ENCODE results near the gene KRT6B. TPM values are rescaled to one million over a fixed set of nuclear protein-coding genes. Genes with fewer than 3 reads are reported as not detected.
"Not testable (repeated sequence)": the region's sequence is repeated elsewhere in the genome, so short reads cannot be mapped to it uniquely, and the experiment has no call there.

Gene KRT6B
- total RNA-seq, 1 donor = not detected

DNA sequence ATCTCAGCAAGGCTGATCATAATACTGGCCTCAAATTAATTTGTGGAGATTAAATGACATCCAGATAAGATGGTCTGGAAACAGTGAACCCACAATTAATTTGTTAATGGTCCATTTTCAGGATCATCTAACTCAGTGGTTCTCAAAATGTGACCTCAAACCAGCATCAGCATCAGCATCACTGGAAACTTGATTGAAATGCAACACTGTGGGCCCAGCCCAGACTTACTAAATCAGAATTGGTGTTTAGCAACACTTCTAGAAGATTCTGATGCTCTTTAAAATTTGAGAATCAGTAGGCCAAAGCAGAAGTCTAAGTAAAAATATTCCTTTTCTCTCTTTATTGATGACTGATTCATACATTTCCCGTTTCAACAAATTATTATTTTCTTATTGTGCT lies 35.2 kb downstream of the KRT6B start:
- Histone ChIP-seq H3K4me1 (ENCODE audit: insufficient read depth, low read length) (no peaks in the 10 kb centered on the region), H3K9me3 (ENCODE audit: low read depth, low read length) (no peaks in the 10 kb centered on the region), H3K27me3 (ENCODE audit: insufficient read depth, low read length) (no peaks in the 10 kb centered on the region), H3K4me3 (ENCODE audit: low read length) (no peak overlapping the region)

GRCh38 chr12:52415870-52416750 lies 35.8 kb downstream of the KRT6B start:
- H3K4me3 ChIP-seq (ENCODE audit: low read length) = no peak overlapping the region
- no peaks in the 10 kb centered on the region for H3K27me3 ChIP-seq (ENCODE audit: insufficient read depth, low read length)
- H3K9me3 ChIP-seq (ENCODE audit: low read depth, low read length) = no peaks in the 10 kb centered on the region
- no peaks in the 10 kb centered on the region for H3K4me1 ChIP-seq (ENCODE audit: insufficient read depth, low read length)

GRCh38 chr12:52414936-52415335 lies 37.0 kb downstream of the KRT6B start:
- no peaks in the 10 kb centered on the region for H3K27me3 ChIP-seq (ENCODE audit: insufficient read depth, low read length)
- H3K9me3 ChIP-seq (ENCODE audit: low read depth, low read length) = no peaks in the 10 kb centered on the region
- no peak overlapping the region for H3K4me3 ChIP-seq (ENCODE audit: low read length)
- H3K4me1 ChIP-seq (ENCODE audit: insufficient read depth, low read length) = no peaks in the 10 kb centered on the region

- Histone ChIP-seq H3K27me3 (ENCODE audit: insufficient read depth, low read length) (no peaks in the 10 kb centered on the region), H3K4me1 (ENCODE audit: insufficient read depth, low read length) (no peaks in the 10 kb centered on the region), H3K4me3 (ENCODE audit: low read length) (no peak overlapping the region), H3K9me3 (ENCODE audit: low read depth, low read length) (no peaks in the 10 kb centered on the region)
These were observed 38.1 kb downstream of the KRT6B start for GRCh38 chr12:52413782-52414345.

GRCh38 chr12:52413202-52413601 lies 38.7 kb downstream of the KRT6B start:
- no peak overlapping the region for H3K4me3 ChIP-seq (ENCODE audit: low read length)
- no peaks in the 10 kb centered on the region for H3K27me3 ChIP-seq (ENCODE audit: insufficient read depth, low read length)

DNA sequence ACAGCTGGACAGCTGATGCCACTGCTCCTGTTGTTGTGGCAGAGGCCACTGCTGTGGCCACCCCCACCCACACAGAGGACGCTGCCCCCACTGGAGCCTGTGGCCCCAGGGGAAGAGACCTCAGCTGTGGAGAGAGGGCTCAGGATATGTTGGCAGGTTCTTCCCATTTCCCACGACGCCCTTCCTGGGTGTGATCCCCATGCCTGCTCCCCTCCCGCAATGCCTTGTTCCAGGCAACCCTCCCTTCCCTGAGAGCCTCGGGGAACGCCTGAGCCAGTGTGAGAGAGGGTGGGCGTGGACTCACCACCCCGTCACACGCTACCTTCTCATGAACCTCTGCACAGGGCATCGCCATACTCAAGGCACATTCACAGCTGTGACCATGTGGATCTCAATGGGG lies 40.1 kb downstream of the KRT6B start:
- H3K4me3 ChIP-seq (ENCODE audit: low read length) = no peak overlapping the region
- no peaks in the 10 kb centered on the region for H3K9me3 ChIP-seq (ENCODE audit: low read depth, low read length)
- H3K4me1 ChIP-seq (ENCODE audit: insufficient read depth, low read length) = no peaks in the 10 kb centered on the region
- H3K27me3 ChIP-seq (ENCODE audit: insufficient read depth, low read length) = no peaks in the 10 kb centered on the region

More at GRCh38 chr12:52413202-52413601, 38.7 kb downstream of the KRT6B start:
- no peaks in the 10 kb centered on the region for H3K4me1 ChIP-seq (ENCODE audit: insufficient read depth, low read length)
- H3K9me3 ChIP-seq (ENCODE audit: low read depth, low read length) = no peaks in the 10 kb centered on the region

- H3K4me3 ChIP-seq (ENCODE audit: low read length); H3K4me1 ChIP-seq (ENCODE audit: insufficient read depth, low read length); H3K27me3 ChIP-seq (ENCODE audit: insufficient read depth, low read length); H3K9me3 ChIP-seq (ENCODE audit: low read depth, low read length): not testable (repeated sequence)
These were observed 41.2 kb downstream of the KRT6B start for GRCh38 chr12:52410589-52411248.

DNA sequence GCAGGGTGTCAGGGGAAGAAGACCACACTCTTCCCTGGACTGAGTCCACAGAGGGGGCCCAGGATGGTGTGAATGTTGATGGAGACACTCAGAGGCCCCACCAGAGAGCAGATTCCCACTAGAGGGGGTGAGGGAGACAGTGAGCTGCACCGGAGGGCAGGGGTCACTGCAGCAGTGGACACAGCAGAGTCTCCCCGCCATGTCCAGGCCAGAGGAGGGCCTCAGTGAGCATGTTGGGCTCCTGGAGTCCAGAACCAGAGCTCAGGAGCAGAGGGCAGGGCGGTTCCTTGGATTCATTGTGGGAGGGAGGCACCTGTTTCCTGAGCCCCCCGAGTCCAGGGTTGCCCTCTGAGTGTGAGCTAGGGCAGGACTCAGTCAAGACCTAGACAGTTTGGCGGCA lies 44.0 kb downstream of the KRT6B start:
- Histone ChIP-seq H3K4me1 (ENCODE audit: insufficient read depth, low read length) (no peaks in the 10 kb centered on the region), H3K27me3 (ENCODE audit: insufficient read depth, low read length) (no peaks in the 10 kb centered on the region), H3K4me3 (ENCODE audit: low read length) (no peak overlapping the region), H3K9me3 (ENCODE audit: low read depth, low read length) (no peaks in the 10 kb centered on the region)

- no peaks in the 10 kb centered on the region for H3K4me1 ChIP-seq (ENCODE audit: insufficient read depth, low read length)
- H3K9me3 ChIP-seq (ENCODE audit: low read depth, low read length) = no peaks in the 10 kb centered on the region
- H3K4me3 ChIP-seq (ENCODE audit: low read length) = no peak within 1 kb of the TSS
- H3K27me3 ChIP-seq (ENCODE audit: insufficient read depth, low read length) = no peaks in the 10 kb centered on the region
These were observed 46.0 kb downstream of the KRT6B start, which contains the start of gene KRT82 for GRCh38 chr12:52405922-52406385. Gene KRT82 (minus strand): TSS chr12:52406335. CDS start chr12:52406277, 58 bp downstream.

DNA sequence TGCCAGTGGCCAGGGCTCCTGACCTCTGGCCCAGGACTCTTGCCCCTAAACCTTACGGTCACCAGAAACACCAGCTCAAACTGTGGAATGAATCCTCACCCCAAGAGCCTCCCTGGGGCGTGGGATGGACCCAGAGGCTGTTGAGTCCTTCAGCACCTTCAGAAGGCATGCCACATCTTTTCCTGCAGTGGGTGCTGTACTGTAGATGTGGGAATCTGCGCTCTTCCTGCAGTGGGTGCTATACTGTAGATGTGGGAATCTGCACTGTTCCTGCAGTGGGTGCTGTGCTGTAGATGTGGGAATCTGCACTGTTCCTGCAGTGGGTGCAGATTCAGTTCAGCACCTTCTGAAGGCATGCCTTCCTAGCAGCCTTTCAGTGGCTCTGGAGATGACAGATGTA lies 47.0 kb downstream of the KRT6B start:
- H3K27me3 ChIP-seq (ENCODE audit: insufficient read depth, low read length) = no peaks in the 10 kb centered on the region
- H3K4me1 ChIP-seq (ENCODE audit: insufficient read depth, low read length) = no peaks in the 10 kb centered on the region
- H3K4me3 ChIP-seq (ENCODE audit: low read length) = no peak overlapping the region
- H3K9me3 ChIP-seq (ENCODE audit: low read depth, low read length) = no peaks in the 10 kb centered on the region

GRCh38 chr12:52403561-52403960 lies 48.4 kb downstream of the KRT6B start:
- Histone ChIP-seq H3K4me1 (ENCODE audit: insufficient read depth, low read length) (no peaks in the 10 kb centered on the region), H3K4me3 (ENCODE audit: low read length) (no peak overlapping the region), H3K9me3 (ENCODE audit: low read depth, low read length) (no peaks in the 10 kb centered on the region), H3K27me3 (ENCODE audit: insufficient read depth, low read length) (no peaks in the 10 kb centered on the region)

DNA sequence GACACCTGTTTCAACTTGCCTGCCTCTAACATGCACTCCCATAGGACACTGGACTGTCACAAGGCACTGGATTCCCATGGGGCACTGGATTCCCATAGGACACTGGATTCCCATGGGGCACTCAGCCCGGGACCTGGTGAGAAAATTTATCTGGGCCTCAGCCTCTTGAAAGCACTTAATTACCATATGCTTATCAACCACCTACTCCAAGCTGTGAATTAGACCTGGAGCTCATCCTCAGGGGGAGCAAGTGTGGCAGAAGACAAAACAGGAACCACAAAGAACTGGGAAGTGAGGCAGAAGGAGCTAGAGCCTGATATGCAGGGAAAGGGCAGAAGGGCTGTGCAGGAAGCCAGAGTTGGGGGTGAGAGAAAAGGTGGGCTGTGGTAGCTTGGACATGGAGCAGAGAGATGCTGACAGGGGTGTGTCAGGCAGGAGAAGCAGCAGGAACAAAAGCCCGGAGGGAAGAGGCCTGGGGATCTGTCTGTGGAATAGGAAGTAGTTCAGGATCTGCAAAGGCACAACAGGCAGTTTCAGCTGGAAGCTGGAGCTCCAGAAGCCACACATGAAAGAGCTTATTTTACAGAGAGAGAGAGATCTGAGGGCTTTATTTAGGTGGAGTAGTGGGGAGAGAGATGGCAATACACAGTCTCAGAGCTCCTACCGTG lies 48.9 kb downstream of the KRT6B start:
- no peaks in the 10 kb centered on the region for H3K4me1 ChIP-seq (ENCODE audit: insufficient read depth, low read length)
- no peaks in the 10 kb centered on the region for H3K27me3 ChIP-seq (ENCODE audit: insufficient read depth, low read length)
- H3K4me3 ChIP-seq (ENCODE audit: low read length) = no peak overlapping the region
- no peaks in the 10 kb centered on the region for H3K9me3 ChIP-seq (ENCODE audit: low read depth, low read length)

DNA sequence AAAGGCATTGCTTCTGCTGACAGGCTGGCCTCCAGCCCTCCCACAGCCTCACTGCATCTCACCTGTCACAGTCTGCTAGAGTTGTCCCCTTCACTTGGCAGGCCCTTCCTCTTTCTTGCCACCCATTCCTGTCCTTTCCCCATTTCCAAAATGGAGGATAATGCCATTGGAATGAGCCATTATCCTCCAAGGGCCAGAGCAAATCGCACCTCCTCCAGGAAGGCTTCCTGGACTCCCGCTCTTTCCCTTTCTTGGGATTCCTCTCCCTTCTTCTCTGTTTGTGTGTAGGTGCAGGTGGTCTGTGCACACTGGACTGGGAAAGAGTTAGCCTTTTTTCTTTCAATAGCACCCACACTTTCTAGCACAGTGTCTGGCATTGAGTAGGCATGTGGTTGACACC lies 49.6 kb downstream of the KRT6B start:
- Histone ChIP-seq H3K4me1 (ENCODE audit: insufficient read depth, low read length) (no peaks in the 10 kb centered on the region), H3K27me3 (ENCODE audit: insufficient read depth, low read length) (no peaks in the 10 kb centered on the region), H3K4me3 (ENCODE audit: low read length) (no peak overlapping the region), H3K9me3 (ENCODE audit: low read depth, low read length) (no peaks in the 10 kb centered on the region)

DNA sequence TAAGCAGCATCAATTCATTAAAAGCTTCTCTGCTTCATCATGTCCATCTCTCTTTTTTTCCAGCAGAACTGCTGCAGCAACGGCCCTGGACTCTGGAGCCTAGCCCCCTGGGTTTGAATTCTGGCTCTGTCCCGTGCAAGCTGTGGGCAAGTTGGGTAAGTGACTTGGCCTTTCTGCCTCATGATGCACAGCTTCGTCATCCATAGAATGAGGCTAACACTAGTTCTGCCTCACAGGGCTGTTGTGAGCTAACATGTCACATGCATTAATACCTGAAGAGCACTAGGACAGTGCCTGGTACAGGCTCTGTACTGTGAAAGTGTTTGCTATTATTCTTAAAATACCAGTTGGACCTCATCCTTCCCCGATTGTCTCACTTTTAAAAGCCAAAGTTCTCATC lies 50.0 kb downstream of the KRT6B start:
- H3K4me1 ChIP-seq (ENCODE audit: insufficient read depth, low read length) = no peaks in the 10 kb centered on the region
- no peaks in the 10 kb centered on the region for H3K9me3 ChIP-seq (ENCODE audit: low read depth, low read length)
- no peaks in the 10 kb centered on the region for H3K27me3 ChIP-seq (ENCODE audit: insufficient read depth, low read length)
- no peak overlapping the region for H3K4me3 ChIP-seq (ENCODE audit: low read length)

DNA sequence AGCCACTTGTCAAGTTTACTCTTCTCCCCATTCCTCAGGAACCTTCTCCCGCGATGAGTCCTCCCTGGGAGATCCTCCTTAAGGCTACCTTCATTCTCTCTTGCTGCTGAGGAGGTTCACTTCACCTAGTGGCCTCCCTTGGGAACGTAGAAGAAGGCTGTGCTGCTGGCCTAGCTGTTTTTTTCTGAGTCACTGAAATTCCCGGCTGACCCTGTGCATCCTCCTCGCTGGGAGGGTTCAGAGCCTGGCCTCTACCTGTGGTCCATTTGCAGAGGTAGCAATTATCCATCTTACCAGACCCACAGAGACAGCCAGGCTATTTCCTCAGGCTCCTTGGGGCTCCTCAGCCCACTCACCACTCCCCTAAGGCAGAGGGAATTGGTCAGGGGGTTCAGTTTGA lies 50.4 kb downstream of the KRT6B start:
- Histone ChIP-seq H3K27me3 (ENCODE audit: insufficient read depth, low read length) (no peaks in the 10 kb centered on the region), H3K4me3 (ENCODE audit: low read length) (no peak overlapping the region), H3K9me3 (ENCODE audit: low read depth, low read length) (no peaks in the 10 kb centered on the region), H3K4me1 (ENCODE audit: insufficient read depth, low read length) (no peaks in the 10 kb centered on the region)

Data from mononuclear cell (primary cell).